GM21423 (cell line): Measurements from ENCODE around the gene RAD54L.
"Not testable (repeated sequence)": the region's sequence is repeated elsewhere in the genome, so short reads cannot be mapped to it uniquely, and the experiment has no call there.

Source experiments
- ATAC-seq: cut with Tn5 transposase; IDR thresholded peaks from one replicate; pipeline ENCODE4 v1.9.1; 2021; ENCODE audit warnings: mild to moderate bottlenecking, moderate library complexity; ENCODE audit not compliant: unreplicated experiment

RAD54L gene

GRCh38 chr1:46238865-46239264, 8.7 kb upstream of the RAD54L start:
- not testable (repeated sequence) for ATAC-seq

GRCh38 chr1:46241733-46242132, 5.8 kb upstream of the RAD54L start:
- ATAC-seq, result not testable (repeated sequence)

GRCh38 chr1:46242918-46243317, 4.6 kb upstream of the RAD54L start:
- ATAC-seq, result no peak

GRCh38 chr1:46243831-46244230, 3.7 kb upstream of the RAD54L start:
- not testable (repeated sequence) for ATAC-seq

DNA sequence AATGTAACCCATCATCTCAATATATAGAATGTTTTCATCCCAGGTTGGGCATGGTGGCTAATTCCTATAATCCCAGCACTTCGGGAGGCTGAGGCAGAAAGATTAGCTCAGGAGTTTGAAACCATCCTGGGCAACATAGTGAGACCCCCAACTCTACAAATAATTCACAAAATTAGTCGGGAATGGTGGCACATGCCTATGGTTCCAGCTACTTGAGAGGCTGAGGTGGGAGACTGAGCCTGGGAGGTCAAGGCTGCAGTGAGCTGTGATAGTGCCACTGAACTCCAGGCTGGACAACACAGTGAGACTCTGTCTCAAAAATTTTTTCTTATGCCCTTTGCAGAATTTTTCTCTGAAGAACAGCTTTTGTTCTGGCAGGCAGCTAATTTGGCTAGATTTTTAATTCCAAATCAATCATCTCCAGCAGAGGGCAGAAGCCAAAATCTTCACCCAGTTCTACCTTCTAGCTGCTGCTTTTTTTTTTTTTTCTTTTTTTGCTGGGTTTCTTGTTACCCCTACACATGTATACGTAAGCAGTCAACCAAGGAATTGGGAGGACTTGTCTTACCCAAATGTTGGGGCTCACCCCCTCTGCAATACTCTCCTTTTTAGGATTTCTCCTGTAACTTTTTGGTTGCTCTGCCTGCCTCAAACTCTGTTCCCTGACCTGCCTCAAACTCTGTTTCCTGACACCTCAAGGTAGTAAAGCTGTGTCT, 2.7 kb upstream of the RAD54L start:
- no peak for ATAC-seq

DNA sequence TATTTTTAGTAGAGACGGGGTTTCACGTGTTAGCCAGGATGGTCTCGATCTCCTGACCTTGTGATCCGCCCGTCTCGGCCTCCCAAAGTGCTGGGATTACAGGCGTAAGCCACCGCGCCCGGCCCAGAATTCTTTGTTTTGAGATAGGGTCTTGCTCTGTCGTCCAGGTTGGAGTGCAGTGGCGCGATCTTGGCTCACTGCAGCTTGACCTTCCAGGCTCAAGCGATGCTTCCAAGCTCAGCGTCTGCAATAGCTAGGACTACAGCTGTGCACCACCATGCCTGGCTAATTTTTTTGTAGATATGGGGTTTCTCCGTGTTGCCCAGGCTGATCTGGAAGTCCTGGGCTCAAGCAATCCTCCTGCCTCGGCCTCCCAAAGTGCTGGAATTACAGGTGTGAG, 1.4 kb upstream of the RAD54L start:
- not testable (repeated sequence) for ATAC-seq

DNA sequence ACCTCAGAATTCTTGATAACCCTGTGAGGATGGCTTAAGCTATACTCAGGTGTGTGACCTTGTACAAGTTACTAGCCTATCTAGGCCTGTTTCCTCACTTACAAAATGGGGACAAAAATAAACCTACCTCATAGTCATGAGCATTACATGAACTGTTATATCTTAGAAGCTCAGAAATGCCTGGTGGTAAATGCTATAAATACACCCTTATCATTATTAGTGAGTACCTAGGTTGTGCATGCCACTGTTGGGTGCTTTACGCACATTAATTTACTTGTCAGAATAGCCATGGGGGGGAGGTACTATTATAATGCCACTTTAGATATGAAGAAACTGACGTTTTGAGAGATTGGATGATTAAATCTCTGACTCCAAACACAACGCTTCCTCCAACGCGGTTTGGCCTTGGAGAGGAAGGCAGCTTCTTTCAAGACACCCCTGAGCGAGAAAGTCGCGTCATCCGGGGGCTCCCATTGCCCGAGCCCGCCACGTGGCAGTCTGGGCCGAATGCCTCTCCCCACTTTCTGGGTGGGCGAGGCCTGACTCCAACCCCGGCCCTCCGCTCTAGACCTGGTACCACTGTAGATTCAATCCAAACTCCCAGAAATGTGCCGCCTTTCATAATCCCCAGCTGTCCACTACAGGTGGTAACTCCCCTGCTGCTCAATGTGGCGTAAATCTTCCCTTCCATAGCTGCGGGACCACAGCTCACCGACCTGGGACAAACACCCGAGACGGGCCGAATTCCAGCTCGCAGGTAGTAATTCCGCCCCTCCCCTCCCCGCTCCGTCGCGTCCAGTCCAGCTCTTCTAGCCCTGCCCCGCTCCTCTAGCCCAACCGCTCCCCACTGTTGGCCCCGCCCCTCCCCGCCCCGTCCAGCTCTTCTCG, 771 bp upstream of the RAD54L start:
- peak; percentile 54 for ATAC-seq

DNA sequence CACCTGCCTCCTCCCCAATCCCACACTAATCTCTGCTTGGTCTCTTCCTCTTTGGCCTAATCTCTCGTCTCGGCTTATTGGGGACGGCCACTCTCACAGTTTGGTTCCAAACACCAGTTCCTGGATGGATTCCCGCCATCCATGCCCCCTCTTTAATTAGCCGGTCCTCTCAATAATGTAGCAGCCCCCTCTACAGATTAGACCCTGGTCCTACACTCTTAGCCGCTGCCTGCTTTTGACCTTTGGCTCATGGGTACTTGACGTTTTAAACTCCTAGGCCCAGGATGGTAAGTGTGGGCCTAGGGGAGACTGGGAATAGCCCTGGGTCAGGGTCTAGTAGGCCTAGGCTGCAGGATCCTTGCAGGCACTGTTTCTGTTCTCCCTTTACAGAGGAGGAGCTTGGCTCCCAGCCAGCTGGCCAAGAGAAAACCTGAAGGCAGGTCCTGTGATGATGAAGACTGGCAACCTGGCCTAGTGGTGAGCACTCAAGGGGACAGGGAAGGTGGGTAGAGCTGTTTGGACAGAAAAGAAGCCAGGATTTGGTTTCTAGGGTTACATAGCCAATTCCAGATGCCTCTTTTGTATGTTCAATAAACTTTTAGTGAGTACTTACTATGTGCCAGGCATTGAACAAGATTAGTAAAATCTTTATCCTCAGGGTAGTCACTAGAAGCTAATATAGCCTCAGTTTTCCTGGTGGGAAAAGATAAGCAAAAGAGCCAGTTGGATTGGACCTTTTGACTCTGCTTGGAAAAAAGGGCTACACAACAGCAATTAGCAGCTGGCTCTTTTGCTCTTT, 758 bp downstream of the RAD54L start:
- no peak for ATAC-seq

DNA sequence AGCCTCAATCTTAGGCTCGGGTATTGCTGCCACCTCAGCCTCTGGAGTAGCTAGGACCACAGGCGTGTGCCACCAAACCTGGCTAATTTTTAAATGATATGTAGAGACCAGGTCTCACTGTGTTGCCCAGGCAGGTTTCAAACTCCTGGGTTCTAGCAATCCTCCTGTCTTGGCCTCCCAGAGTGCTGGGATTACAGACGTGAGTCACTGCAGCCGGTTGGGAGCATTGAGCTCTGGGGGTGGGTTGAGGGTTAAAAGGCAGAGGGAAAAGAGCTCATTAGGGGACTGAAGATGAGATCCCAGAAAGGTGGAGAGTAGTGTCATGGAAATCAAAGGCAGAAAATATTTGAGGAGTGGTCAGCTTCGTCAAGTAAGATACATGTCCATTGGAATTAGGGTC, 7.1 kb downstream of the RAD54L start:
- ATAC-seq, result no peak

- ATAC-seq, result no peak
Measured at GRCh38 chr1:46256523-46256922, 9.0 kb downstream of the RAD54L start.

DNA sequence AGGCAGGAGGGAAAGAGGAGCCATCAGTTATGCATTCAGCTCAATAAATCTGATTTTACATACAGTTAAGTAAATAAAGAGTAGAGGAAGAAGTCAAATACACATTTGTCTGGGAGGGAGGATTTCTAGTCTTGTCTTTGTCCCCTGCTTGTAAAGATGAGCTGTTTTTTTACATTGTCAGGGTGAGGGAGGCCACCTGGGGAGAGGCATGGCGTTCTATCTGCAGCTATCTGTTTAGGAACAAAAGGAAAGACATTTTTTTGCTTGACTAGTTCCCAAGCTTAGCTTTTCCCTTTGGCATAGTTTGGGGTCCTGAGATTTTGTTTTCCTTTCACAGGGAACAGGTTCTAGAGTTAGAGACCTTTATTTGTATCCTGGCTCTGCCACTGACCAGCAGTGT, 14.9 kb downstream of the RAD54L start:
- no peak for ATAC-seq

DNA sequence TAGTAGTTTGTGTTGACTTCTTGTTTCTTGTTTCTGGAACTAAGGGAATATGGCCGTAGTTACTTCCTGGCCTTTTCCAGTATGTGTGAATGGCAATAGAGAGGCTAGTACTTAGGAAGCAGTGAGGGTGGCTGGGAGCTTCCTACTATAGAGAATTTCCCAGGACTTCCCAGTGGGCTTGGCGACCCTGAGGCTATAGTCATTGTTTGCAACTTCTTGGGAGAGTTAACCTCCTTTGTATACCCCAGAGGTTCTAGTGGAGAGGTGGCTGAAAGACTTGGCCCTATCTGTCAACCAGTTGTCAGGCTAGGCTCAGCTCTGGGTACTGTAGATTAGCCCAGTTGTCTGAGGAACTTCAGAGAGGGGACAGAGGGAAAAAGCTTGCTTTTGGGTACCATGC, 15.6 kb downstream of the RAD54L start:
- ATAC-seq, result no peak

- ATAC-seq, result no peak
Measured at GRCh38 chr1:46268578-46268977, 21.0 kb downstream of the RAD54L start.

DNA sequence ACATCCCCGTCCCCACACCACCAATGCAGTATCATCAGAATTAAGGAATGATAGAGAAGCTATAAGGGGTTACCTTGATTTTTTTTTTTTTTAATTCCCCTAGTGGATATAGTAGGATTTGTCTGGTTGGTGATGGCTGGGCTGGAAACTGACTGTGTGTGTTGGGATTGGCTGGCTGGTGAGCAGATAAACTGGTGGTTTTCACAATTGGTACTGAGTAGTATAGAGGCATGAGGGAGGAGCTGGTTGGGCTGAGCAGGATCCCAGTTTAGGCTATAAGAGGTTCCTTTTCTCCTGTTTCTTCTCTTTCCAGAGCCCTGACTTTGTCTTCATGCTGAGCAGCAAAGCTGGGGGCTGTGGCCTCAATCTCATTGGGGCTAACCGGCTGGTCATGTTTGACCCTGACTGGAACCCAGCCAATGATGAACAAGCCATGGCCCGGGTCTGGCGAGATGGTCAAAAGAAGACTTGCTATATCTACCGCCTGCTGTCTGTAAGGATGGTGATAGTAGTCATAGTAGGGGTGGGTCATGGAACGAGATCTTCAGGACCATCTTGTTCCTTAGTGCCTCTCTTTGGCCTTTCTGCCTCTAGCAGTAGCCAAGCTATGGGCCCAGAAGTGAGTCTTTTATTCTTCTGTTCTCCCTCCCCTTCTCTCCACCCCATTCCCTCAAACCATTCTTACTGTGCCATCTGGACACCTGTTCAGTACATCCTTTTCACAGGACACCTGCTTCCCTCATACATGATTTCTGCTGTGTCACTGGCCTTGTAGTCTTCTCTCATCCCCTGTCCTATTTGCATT, 26.9 kb downstream of the RAD54L start:
- ATAC-seq, result no peak

DNA sequence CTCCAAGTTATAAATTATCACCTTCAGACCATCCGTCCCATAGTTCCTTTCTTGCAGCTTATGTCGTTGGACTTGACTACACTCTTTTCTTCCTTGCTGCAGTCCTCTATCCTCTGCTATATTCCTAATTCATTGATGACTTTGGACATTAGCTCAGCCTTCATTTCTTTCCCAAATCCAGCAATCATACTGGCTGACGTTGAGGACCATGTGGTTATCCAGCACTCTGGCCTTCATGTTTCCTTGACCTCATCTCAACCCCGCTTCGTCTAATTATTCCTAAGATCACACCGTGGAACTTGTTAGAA, 27.4 kb downstream of the RAD54L start:
- no peak for ATAC-seq

- ATAC-seq, result no peak
Measured at GRCh38 chr1:46277658-46278373, 30.3 kb downstream of the RAD54L start.

DNA sequence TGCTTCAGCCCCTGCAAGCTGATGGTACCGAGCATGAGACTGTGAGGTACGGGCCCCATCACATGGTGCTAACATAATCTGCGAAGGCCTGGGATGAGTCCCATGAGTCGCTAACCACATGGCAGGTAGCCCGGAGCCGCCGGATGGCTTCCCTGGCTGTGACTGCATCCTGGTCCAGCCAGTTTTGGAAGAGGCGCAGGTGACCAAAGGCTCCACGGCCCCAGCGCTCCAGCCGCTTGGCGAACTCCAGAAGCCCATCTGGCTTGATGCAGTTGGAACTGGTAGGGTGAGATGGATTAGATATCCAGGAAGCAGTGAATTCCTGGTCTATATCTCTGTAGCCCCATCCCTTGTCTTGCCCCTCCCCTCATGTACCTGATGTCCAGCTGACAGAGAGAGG, 31.2 kb downstream of the RAD54L start:
- ATAC-seq, result no peak

- ATAC-seq, result no peak
Measured at GRCh38 chr1:46280092-46280491, 32.5 kb downstream of the RAD54L start.

- ATAC-seq, result no peak
Measured at GRCh38 chr1:46281021-46281420, 33.5 kb downstream of the RAD54L start.

- ATAC-seq, result no peak
Measured at GRCh38 chr1:46284058-46284457, 36.5 kb downstream of the RAD54L start.
